H1 (cell line): Measurements from ENCODE around the gene PCDHGA1. TPM values are rescaled to one million over a fixed set of nuclear protein-coding genes. Genes with fewer than 3 reads are reported as not detected.

ENCODE experiments used
- CHD1 ChIP-seq: IDR thresholded peaks from 2 replicates; pipeline ENCODE4 v1.6.1; 2012; ENCODE audit warnings: low read depth, low read length, improper control_type of control experiment
- FOSL1 ChIP-seq: IDR thresholded peaks from 2 replicates; pipeline ENCODE4 v1.6.1; 2011; ENCODE audit warnings: mild to moderate bottlenecking, low read depth, low read length, moderate library complexity; ENCODE audit not compliant: insufficient read depth
- KDM5A ChIP-seq: fragments of 200-600 bp; IDR thresholded peaks from 2 replicates; pipeline ENCODE4 v1.7.1; 2012; ENCODE audit warnings: mild to moderate bottlenecking, low read length, inconsistent platforms, mixed read lengths
- RAD21 ChIP-seq, 2 experiments: IDR thresholded peaks in 1 of 2; conservative IDR thresholded peaks in 1 of 2; 2 replicates each; pipeline ENCODE4 v1.6.1; 2011; ENCODE audit warnings: low read depth in 2 of 2, low read length in 2 of 2, improper control_type of control experiment in 1 of 2, inconsistent platforms in 1 of 2, mild to moderate bottlenecking in 1 of 2, moderate library complexity in 1 of 2
- TBP ChIP-seq: IDR thresholded peaks from 2 replicates; pipeline ENCODE4 v1.6.1; 2011; ENCODE audit warnings: low read depth, low read length, improper control_type of control experiment
- polyA plus RNA-seq, 7 experiments: library from polyadenylated mRNA; depleted of rRNA in 3 of 7; stranded (reverse) in 5 of 7; unstranded in 2 of 7; fragments of >200 nt in 5 of 7; fragments of 200-250 nt in 2 of 7; gene quantifications; 1 replicate in 5 of 7; 2 replicates in 1 of 7; 4 replicates in 1 of 7; pipeline versions ENCODE4 v1.2.1 to v1.2.3, GENCODE V29; 2011 to 2013; ENCODE audit warnings: missing spikeins in 2 of 7, mixed read lengths in 2 of 7
- total RNA-seq: library from RNA; stranded (reverse); fragmentation: NEBNext Ultra II Directional; extraction: Animal tissue kit (Norgen Biotek cat#: 25700); gene quantifications from 2 replicates; pipeline ENCODE4 v1.2.1, GENCODE V29; 2021
- TF ChIP-seq, protein P1 (sequence below), 3 experiments: IDR thresholded peaks; 1 replicate in 2 of 3; 2 replicates in 1 of 3; pipeline versions ENCODE4 v1.5.1 to v1.6.1; 2011; ENCODE audit warnings: low read length in 3 of 3, mild to moderate bottlenecking in 3 of 3, inconsistent platforms in 2 of 3, low read depth in 1 of 3, moderate library complexity in 1 of 3; ENCODE audit not compliant: insufficient read depth in 1 of 3; ENCODE audit errors: control extremely low read depth in 1 of 3
- TF ChIP-seq, protein P2 (sequence below): fragments of 300-600 bp; sonication (generic); IDR thresholded peaks from 2 replicates; pipeline ENCODE4 v1.7.1; 2012; ENCODE audit warnings: low read length, moderate library complexity, mild to moderate bottlenecking, inconsistent platforms; ENCODE audit not compliant: insufficient replicate concordance

Gene PCDHGA1
- total and polyA plus RNA-seq, 2 of the 8 experiments (the other 6 are each of a cell fraction or from before 2014, with no cell fraction given), result 0.57 to 0.89 TPM

DNA sequence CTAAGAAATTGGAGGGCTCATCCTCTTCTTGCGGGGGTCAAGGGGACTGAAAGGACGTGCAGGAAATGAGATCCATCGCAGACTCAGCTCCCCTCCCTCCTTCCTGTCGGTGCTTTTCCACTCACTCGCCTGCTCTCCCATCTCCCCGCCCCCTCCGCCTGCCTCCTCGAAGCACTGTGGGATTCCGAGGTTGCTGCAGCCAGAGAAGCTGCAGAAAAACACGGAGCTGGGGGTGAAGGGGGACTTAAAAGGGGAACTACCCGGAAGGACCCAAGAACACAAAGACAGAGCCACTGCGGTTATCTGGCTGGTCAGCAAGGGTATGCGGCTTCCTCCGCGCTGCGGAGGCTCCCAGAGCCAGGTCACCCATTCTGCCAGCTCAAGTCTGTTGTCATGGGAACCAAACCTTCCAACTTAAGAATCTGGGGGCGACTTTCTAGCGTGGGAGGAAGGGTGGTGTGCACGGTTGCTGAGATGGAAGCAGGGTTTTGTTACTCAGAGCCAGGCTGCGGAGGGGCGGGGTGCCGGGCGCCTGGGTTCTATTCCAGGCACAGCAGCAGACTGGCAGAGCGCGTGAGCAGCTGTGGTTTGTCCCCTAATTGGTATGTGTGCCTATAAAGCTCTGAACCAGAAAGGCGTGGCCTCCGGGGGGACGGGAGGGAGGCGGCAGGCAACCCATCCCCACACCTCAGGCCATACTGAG lies 183.5 kb downstream of the PCDHGA1 start (continued):
- TF ChIP-seq, protein P1, sequence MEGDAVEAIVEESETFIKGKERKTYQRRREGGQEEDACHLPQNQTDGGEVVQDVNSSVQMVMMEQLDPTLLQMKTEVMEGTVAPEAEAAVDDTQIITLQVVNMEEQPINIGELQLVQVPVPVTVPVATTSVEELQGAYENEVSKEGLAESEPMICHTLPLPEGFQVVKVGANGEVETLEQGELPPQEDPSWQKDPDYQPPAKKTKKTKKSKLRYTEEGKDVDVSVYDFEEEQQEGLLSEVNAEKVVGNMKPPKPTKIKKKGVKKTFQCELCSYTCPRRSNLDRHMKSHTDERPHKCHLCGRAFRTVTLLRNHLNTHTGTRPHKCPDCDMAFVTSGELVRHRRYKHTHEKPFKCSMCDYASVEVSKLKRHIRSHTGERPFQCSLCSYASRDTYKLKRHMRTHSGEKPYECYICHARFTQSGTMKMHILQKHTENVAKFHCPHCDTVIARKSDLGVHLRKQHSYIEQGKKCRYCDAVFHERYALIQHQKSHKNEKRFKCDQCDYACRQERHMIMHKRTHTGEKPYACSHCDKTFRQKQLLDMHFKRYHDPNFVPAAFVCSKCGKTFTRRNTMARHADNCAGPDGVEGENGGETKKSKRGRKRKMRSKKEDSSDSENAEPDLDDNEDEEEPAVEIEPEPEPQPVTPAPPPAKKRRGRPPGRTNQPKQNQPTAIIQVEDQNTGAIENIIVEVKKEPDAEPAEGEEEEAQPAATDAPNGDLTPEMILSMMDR (IDR thresholded peaks at IDR 0.05; ENCODE audit: control extremely low read depth in 1 of 3, insufficient read depth in 1 of 3, low read depth in 1 of 3, low read length in 3 of 3), result no peak; a peak in 1 of 4 replicates
- TF ChIP-seq TBP (no peak), CHD1 (no peak), KDM5A (no peak), RAD21 (IDR thresholded peaks at IDR 0.05 in 1 of 2, conservative IDR thresholded peaks at IDR 0.05 in 1 of 2; ENCODE audit: low read depth in 2 of 2, low read length in 2 of 2) (no peak), FOSL1 (no peak)
- TF ChIP-seq, protein P2, sequence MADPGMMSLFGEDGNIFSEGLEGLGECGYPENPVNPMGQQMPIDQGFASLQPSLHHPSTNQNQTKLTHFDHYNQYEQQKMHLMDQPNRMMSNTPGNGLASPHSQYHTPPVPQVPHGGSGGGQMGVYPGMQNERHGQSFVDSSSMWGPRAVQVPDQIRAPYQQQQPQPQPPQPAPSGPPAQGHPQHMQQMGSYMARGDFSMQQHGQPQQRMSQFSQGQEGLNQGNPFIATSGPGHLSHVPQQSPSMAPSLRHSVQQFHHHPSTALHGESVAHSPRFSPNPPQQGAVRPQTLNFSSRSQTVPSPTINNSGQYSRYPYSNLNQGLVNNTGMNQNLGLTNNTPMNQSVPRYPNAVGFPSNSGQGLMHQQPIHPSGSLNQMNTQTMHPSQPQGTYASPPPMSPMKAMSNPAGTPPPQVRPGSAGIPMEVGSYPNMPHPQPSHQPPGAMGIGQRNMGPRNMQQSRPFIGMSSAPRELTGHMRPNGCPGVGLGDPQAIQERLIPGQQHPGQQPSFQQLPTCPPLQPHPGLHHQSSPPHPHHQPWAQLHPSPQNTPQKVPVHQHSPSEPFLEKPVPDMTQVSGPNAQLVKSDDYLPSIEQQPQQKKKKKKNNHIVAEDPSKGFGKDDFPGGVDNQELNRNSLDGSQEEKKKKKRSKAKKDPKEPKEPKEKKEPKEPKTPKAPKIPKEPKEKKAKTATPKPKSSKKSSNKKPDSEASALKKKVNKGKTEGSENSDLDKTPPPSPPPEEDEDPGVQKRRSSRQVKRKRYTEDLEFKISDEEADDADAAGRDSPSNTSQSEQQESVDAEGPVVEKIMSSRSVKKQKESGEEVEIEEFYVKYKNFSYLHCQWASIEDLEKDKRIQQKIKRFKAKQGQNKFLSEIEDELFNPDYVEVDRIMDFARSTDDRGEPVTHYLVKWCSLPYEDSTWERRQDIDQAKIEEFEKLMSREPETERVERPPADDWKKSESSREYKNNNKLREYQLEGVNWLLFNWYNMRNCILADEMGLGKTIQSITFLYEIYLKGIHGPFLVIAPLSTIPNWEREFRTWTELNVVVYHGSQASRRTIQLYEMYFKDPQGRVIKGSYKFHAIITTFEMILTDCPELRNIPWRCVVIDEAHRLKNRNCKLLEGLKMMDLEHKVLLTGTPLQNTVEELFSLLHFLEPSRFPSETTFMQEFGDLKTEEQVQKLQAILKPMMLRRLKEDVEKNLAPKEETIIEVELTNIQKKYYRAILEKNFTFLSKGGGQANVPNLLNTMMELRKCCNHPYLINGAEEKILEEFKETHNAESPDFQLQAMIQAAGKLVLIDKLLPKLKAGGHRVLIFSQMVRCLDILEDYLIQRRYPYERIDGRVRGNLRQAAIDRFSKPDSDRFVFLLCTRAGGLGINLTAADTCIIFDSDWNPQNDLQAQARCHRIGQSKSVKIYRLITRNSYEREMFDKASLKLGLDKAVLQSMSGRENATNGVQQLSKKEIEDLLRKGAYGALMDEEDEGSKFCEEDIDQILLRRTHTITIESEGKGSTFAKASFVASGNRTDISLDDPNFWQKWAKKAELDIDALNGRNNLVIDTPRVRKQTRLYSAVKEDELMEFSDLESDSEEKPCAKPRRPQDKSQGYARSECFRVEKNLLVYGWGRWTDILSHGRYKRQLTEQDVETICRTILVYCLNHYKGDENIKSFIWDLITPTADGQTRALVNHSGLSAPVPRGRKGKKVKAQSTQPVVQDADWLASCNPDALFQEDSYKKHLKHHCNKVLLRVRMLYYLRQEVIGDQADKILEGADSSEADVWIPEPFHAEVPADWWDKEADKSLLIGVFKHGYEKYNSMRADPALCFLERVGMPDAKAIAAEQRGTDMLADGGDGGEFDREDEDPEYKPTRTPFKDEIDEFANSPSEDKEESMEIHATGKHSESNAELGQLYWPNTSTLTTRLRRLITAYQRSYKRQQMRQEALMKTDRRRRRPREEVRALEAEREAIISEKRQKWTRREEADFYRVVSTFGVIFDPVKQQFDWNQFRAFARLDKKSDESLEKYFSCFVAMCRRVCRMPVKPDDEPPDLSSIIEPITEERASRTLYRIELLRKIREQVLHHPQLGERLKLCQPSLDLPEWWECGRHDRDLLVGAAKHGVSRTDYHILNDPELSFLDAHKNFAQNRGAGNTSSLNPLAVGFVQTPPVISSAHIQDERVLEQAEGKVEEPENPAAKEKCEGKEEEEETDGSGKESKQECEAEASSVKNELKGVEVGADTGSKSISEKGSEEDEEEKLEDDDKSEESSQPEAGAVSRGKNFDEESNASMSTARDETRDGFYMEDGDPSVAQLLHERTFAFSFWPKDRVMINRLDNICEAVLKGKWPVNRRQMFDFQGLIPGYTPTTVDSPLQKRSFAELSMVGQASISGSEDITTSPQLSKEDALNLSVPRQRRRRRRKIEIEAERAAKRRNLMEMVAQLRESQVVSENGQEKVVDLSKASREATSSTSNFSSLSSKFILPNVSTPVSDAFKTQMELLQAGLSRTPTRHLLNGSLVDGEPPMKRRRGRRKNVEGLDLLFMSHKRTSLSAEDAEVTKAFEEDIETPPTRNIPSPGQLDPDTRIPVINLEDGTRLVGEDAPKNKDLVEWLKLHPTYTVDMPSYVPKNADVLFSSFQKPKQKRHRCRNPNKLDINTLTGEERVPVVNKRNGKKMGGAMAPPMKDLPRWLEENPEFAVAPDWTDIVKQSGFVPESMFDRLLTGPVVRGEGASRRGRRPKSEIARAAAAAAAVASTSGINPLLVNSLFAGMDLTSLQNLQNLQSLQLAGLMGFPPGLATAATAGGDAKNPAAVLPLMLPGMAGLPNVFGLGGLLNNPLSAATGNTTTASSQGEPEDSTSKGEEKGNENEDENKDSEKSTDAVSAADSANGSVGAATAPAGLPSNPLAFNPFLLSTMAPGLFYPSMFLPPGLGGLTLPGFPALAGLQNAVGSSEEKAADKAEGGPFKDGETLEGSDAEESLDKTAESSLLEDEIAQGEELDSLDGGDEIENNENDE, result no peak
